HEK293 (cell line): ENCODE measurements around the gene TNNI3K.

Experiments
- ATF2 ChIP-seq: fragments of 450-650 bp; formaldehyde crosslinking; IDR thresholded peaks from 2 replicates; pipeline ENCODE4 v1.5.1; 2016; ENCODE audit warnings: missing biosample characterization, missing genetic modification characterization, low read depth
- BCL11A ChIP-seq: fragments of 450-650 bp; formaldehyde crosslinking; IDR thresholded peaks from 2 replicates; pipeline ENCODE4 v1.5.1; 2016; ENCODE audit warnings: low read depth, missing biosample characterization, missing genetic modification characterization
- CTCF ChIP-seq: fragments of 450-650 bp; formaldehyde crosslinking; IDR thresholded peaks from 2 replicates; pipeline ENCODE4 v1.5.1; 2016; ENCODE audit warnings: missing biosample characterization, missing genetic modification characterization
- PBX3 ChIP-seq: sonication (generic); formaldehyde crosslinking; IDR thresholded peaks from 2 replicates; pipeline ENCODE4 v1.8.1; 2022; ENCODE audit warnings: mild to moderate bottlenecking, moderate library complexity, missing genetic modification reagents
- TSHZ1 ChIP-seq: fragments of 450-650 bp; formaldehyde crosslinking; IDR thresholded peaks from 2 replicates; pipeline ENCODE4 v1.5.1; 2016; ENCODE audit warnings: missing biosample characterization, missing genetic modification characterization, borderline replicate concordance
- ZNF221 ChIP-seq: fragments of 450-650 bp; formaldehyde crosslinking; IDR thresholded peaks from 2 replicates; pipeline ENCODE4 v1.5.1; 2017; ENCODE audit warnings: missing biosample characterization, missing genetic modification characterization, borderline replicate concordance
- ZNF580 ChIP-seq: fragments of 450-650 bp; formaldehyde crosslinking; IDR thresholded peaks from 2 replicates; pipeline ENCODE4 v1.5.1; 2016; ENCODE audit warnings: missing biosample characterization, missing genetic modification characterization
- ZNF639 ChIP-seq: fragments of 450-650 bp; formaldehyde crosslinking; IDR thresholded peaks from 2 replicates; pipeline ENCODE4 v1.5.1; 2016; ENCODE audit warnings: missing biosample characterization, missing genetic modification characterization
- ZNF76 ChIP-seq: fragments of 450-650 bp; formaldehyde crosslinking; IDR thresholded peaks from 2 replicates; pipeline ENCODE4; 2016; ENCODE audit warnings: low read depth, missing biosample characterization, missing genetic modification characterization, borderline replicate concordance
- ZNF792 ChIP-seq: fragments of 450-650 bp; formaldehyde crosslinking; IDR thresholded peaks from 2 replicates; pipeline ENCODE4 v1.5.1; 2016; ENCODE audit warnings: missing biosample characterization, missing genetic modification characterization

- no peak for TF ChIP-seq BCL11A (tag by site-specific recombination)
- no peak for TF ChIP-seq ATF2 (tag by site-specific recombination)
- TF ChIP-seq CTCF (tag by site-specific recombination) = no peak
- no peak for TF ChIP-seq ZNF76 (tag by site-specific recombination)
- TF ChIP-seq TSHZ1 (tag by site-specific recombination) = no peak
- no peak for TF ChIP-seq ZNF580
- no peak for TF ChIP-seq PBX3 (CRISPR knock-in tag)
- no peak for TF ChIP-seq ZNF221 (tag by site-specific recombination)
- TF ChIP-seq ZNF792 = no peak
- no peak for TF ChIP-seq ZNF639
Measured at GRCh38 chr1:74375376-74375775, 140.2 kb downstream of the TNNI3K start.
